ENCODE data around the gene HIRA.
"Not testable (repeated sequence)": the region's sequence is repeated elsewhere in the genome, so short reads cannot be mapped to it uniquely, and the experiment has no call there.

HIRA gene

GRCh38 chr22:19382240-19382639 lies 49.3 kb downstream of the HIRA start:
- no peak for DNase-seq

GRCh38 chr22:19378344-19378674 lies 53.2 kb downstream of the HIRA start:
- no peak for DNase-seq

GRCh38 chr22:19377565-19378343 lies 53.8 kb downstream of the HIRA start:
- no peak for DNase-seq

GRCh38 chr22:19376971-19377370 lies 54.6 kb downstream of the HIRA start:
- no peak for DNase-seq

- no peak for DNase-seq
These were observed 55.3 kb downstream of the HIRA start for GRCh38 chr22:19376247-19376646.

- DNase-seq = no peak
These were observed 56.1 kb downstream of the HIRA start for GRCh38 chr22:19375435-19375834.

- no peak for DNase-seq
These were observed 57.1 kb downstream of the HIRA start for GRCh38 chr22:19374410-19374809.

- no peak for DNase-seq
These were observed 58.1 kb downstream of the HIRA start for GRCh38 chr22:19373450-19373849.

- DNase-seq = no peak
These were observed 59.6 kb downstream of the HIRA start for GRCh38 chr22:19371893-19372292.

- no peak for DNase-seq
These were observed 62.7 kb downstream of the HIRA start for GRCh38 chr22:19368876-19369275.

GRCh38 chr22:19367763-19368367 lies 63.7 kb downstream of the HIRA start:
- no peak for DNase-seq

- not testable (repeated sequence) for DNase-seq
These were observed 68.0 kb downstream of the HIRA start for GRCh38 chr22:19363541-19363940.

- DNase-seq = no peak
These were observed 69.9 kb downstream of the HIRA start for GRCh38 chr22:19361501-19362103.

- DNase-seq = no peak
These were observed 70.7 kb downstream of the HIRA start for GRCh38 chr22:19360862-19361261.

- no peak for DNase-seq
These were observed 71.2 kb downstream of the HIRA start for GRCh38 chr22:19360300-19360792.

GRCh38 chr22:19359554-19360299 lies 71.8 kb downstream of the HIRA start:
- DNase-seq = no peak

- DNase-seq = no peak
These were observed 72.6 kb downstream of the HIRA start for GRCh38 chr22:19358703-19359553.

GRCh38 chr22:19358195-19358594 lies 73.3 kb downstream of the HIRA start:
- no peak for DNase-seq

- DNase-seq = no peak
These were observed 74.0 kb downstream of the HIRA start for GRCh38 chr22:19357270-19358105.

GRCh38 chr22:19356708-19357269 lies 74.7 kb downstream of the HIRA start:
- no peak for DNase-seq
